Fibroblast of pulmonary artery (primary cell): ENCODE data around the gene CDH20.
A peak's percentile ranks its signal among the peaks of the same experiment; 100 is the strongest.

ENCODE experiments used
- DNase-seq: peaks from one replicate; pipeline ENCODE4 v3.0.0-alpha.2; 2010; ENCODE audit warnings: low read depth
- H3K4me3 ChIP-seq: replicated peaks from 2 replicates; pipeline ENCODE4 v1.5.1; 2011; ENCODE audit warnings: low read depth, mild to moderate bottlenecking, control low read depth, low read length, moderate library complexity
- TF ChIP-seq, protein P1 (sequence below): IDR thresholded peaks from 2 replicates; pipeline ENCODE4 v1.5.1; 2011; ENCODE audit warnings: mild to moderate bottlenecking, control low read depth, low read length, inconsistent platforms; ENCODE audit errors: missing control alignments

Gene CDH20

GRCh38 chr18:61333746-61334490 is 688 bp downstream of the CDH20 start:
- peak overlapping the region; percentile 47 for H3K4me3 ChIP-seq

DNA sequence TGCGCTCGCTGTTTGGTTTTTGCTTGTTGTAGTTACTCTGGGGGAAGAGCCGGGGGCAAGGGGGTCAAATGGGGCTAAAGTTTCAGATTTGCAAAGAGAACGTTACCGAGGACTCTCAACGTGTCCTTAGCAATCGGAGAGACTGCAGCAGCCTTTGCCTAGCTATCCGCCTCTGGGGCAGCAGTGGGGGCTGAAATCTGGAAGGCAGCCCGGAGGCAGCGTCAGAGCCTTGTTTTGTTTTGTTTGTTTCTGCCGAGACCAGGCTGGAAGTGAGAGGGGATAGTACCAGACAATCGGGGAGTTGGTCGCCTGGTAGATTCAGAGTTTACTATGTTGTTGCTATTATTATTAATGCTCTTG is 1.2 kb downstream of the CDH20 start:
- H3K4me3 ChIP-seq: peak overlapping the region; percentile 47
- TF ChIP-seq, protein P1, sequence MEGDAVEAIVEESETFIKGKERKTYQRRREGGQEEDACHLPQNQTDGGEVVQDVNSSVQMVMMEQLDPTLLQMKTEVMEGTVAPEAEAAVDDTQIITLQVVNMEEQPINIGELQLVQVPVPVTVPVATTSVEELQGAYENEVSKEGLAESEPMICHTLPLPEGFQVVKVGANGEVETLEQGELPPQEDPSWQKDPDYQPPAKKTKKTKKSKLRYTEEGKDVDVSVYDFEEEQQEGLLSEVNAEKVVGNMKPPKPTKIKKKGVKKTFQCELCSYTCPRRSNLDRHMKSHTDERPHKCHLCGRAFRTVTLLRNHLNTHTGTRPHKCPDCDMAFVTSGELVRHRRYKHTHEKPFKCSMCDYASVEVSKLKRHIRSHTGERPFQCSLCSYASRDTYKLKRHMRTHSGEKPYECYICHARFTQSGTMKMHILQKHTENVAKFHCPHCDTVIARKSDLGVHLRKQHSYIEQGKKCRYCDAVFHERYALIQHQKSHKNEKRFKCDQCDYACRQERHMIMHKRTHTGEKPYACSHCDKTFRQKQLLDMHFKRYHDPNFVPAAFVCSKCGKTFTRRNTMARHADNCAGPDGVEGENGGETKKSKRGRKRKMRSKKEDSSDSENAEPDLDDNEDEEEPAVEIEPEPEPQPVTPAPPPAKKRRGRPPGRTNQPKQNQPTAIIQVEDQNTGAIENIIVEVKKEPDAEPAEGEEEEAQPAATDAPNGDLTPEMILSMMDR: no peak
- no peak for DNase-seq

More at GRCh38 chr18:61333746-61334490, 688 bp downstream of the CDH20 start:
- DNase-seq: no peak
- TF ChIP-seq, protein P1: no peak

DNA sequence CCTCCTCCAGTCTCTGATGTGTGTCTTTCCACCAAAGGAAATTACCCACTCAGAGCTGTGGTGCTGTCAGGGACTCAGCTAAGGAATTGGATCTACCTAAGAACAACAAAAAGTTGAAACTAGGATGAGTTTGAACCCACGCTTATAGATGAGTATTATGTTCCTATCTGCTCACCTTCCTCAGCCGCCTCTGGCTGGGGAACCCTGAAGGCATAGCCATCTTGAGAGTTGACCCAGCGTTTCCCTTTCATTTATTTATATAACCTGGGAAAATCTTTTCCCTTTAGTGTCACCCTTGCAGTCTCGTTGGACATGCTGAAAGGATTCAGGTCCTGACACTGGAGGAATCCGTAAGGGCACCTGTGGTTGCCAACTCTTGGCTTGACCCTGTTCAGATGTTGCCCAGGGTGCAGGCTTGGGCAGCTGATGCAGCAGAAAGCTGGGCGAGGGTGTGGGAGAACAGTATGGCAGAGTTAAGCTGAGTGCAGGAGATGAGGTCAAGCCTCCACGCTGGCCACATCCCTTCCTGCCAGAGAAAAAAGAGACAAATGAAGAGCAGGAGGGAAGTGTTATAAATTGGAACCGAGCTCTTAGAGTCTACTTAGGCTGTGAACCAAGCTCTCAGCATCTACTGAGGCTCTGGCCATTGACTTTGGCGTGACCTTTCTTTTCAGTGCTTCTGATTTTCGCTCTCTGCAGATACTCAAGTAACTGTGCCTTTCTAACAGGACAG is 1.9 kb downstream of the CDH20 start:
- H3K4me3 ChIP-seq: no peak overlapping the region
- no peak for DNase-seq
- TF ChIP-seq, protein P1: no peak

GRCh38 chr18:61335684-61336555 is 2.7 kb downstream of the CDH20 start:
- H3K4me3 ChIP-seq: no peak overlapping the region
- TF ChIP-seq, protein P1: no peak
- no peak for DNase-seq

DNA sequence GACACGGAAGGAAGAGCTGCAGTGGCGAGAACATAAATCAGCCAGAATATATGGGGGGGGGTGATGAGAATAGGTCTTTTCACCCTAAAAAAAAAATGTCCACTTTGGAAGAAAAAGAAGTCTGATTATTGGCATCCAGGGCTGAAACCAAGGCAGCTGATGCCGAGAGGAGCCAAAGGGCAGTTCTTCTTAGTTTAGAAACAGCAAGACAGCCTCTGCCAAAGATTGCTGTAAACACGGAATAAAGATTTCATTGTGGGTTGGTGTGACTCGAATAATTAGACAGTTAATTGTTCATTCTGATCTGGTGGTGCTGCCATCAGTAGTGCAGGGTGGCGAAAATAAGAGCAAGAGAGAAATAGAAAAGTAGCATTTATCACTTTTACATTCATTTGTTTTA is 3.5 kb downstream of the CDH20 start:
- no peak overlapping the region for H3K4me3 ChIP-seq
- no peak for DNase-seq
- TF ChIP-seq, protein P1: no peak

- no peak for DNase-seq
- H3K4me3 ChIP-seq: no peak overlapping the region
- TF ChIP-seq, protein P1: no peak
These were observed 4.3 kb downstream of the CDH20 start for GRCh38 chr18:61337527-61337926.
